Measurements from ENCODE around the gene PRKCA. TPM values are rescaled to one million over a fixed set of nuclear protein-coding genes. Genes with fewer than 3 reads are reported as not detected.
A peak's percentile ranks its signal among the peaks of the same experiment; 100 is the strongest.

Gene PRKCA
- total RNA-seq, 1 experiment from 2014 or later = 29.6 TPM

DNA sequence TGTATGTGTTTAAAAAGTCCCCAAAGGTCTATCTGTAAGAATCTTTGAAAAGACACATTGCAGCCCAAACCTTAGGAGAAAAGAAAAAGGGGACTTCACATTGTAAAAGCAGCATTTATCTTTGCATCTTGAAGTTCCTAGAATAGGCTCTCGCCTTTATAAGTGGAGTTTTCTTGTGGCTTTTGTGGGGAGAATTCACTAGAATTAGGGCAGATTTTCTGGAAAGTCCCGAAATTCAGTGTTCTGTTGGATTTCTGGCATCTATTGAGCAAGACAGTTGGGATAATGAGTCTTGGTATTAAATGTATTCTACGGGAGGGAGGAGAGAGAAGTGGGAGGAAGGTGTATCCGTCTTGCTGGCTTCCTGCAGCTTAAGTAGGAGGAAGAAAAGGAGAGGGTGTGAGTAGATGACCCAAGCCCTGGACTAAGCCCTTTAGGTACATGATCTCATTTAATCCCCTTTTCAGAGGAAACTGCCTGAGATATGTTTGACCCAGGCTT lies 62.6 kb downstream of the PRKCA start:
- Mint-ChIP-seq H3K4me3 (ENCODE audit: unreplicated experiment) (no peak overlapping the region), H3K27me3 (ENCODE audit: insufficient read depth, unreplicated experiment) (no peaks in the 10 kb centered on the region), H3K4me1 (ENCODE audit: low read depth, unreplicated experiment) (peaks cover 36% of the 10 kb centered on the region), H3K36me3 (ENCODE audit: insufficient read depth, unreplicated experiment) (peaks cover 5% of the 10 kb centered on the region), H3K9me3 (ENCODE audit: unreplicated experiment) (no peaks in the 10 kb centered on the region), H3K27ac (ENCODE audit: unreplicated experiment) (no peak overlapping the region)
- H3K4me3 ChIP-seq (ENCODE audit: low read depth, low read length) = no peak overlapping the region
- no peak for TF ChIP-seq CTCF (IDR thresholded peaks at IDR 0.05; ENCODE audit: insufficient read depth in 1 of 2, low read depth in 1 of 2, low read length in 1 of 2, severe bottlenecking in 1 of 2, unreplicated experiment in 1 of 2)
- H3K36me3 ChIP-seq (ENCODE audit: control insufficient read depth, insufficient read depth, low read length) = no peaks in the 10 kb centered on the region
- no peaks in the 10 kb centered on the region for H3K27me3 ChIP-seq (replicated peaks; ENCODE audit: control insufficient read depth, insufficient read depth, low read length)
- intact Hi-C loops (cut with micrococcal nuclease; ENCODE audit: unreplicated experiment) = no loop called here
- POLR2A ChIA-PET = no interaction called here
- CTCF ChIA-PET = no interaction called here
- no peaks in the 10 kb centered on the region for H3K9me3 ChIP-seq
- DNase-seq = no peak
- peaks cover 41% of the 10 kb centered on the region for H3K4me1 ChIP-seq
- no TSS peak for BruUV-seq (replicated peaks)

- H3K36me3 Mint-ChIP-seq (ENCODE audit: insufficient read depth, unreplicated experiment) = peaks cover 5% of the 10 kb centered on the region
- Histone ChIP-seq H3K4me3 (ENCODE audit: low read depth, low read length) (no peak overlapping the region), H3K4me1 (peaks cover 44% of the 10 kb centered on the region), H3K27me3 (replicated peaks; ENCODE audit: control insufficient read depth, insufficient read depth, low read length) (no peaks in the 10 kb centered on the region), H3K9me3 (no peaks in the 10 kb centered on the region), H3K36me3 (ENCODE audit: control insufficient read depth, insufficient read depth, low read length) (no peaks in the 10 kb centered on the region; the same call in 1 of the 2 replicates)
- peaks cover 36% of the 10 kb centered on the region for H3K4me1 Mint-ChIP-seq (ENCODE audit: low read depth, unreplicated experiment)
- TF ChIP-seq CTCF (IDR thresholded peaks at IDR 0.05; ENCODE audit: insufficient read depth in 1 of 2, low read depth in 1 of 2, low read length in 1 of 2, severe bottlenecking in 1 of 2, unreplicated experiment in 1 of 2) = no peak
- no TSS peak for BruUV-seq (replicated peaks)
- CTCF ChIA-PET = no interaction called here
- no peaks in the 10 kb centered on the region for H3K27me3 Mint-ChIP-seq (ENCODE audit: insufficient read depth, unreplicated experiment)
- DNase-seq = no peak
- POLR2A ChIA-PET = no interaction called here
- H3K4me3 Mint-ChIP-seq (ENCODE audit: unreplicated experiment) = no peak overlapping the region
- no peaks in the 10 kb centered on the region for H3K9me3 Mint-ChIP-seq (ENCODE audit: unreplicated experiment)
- peak overlapping the region; percentile 17 for H3K27ac Mint-ChIP-seq (ENCODE audit: unreplicated experiment)
- intact Hi-C loops (cut with micrococcal nuclease; ENCODE audit: unreplicated experiment) = no loop called here
Observed at GRCh38 chr17:66365903-66366302, 63.5 kb downstream of the PRKCA start.

DNA sequence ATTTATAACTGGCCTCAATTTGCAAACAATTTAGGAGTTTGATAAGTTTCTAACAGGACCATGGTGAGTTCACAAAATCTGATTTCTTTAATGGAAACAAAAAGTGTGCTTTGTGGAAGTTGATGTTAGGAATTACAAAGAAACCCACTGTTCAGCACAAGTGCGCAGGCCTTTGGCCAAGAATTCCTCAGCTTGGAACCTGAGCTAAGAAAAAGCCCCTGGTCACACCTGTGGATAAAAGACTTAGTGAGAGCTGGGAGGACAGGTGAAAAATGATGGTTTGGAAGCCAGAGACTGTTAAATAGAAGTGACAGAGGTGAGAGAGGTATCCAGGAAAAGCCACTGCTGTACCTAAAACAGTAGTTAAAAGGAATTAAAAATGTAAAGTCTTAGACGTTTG lies 64.7 kb downstream of the PRKCA start:
- H3K27me3 ChIP-seq (replicated peaks; ENCODE audit: control insufficient read depth, insufficient read depth, low read length) = no peaks in the 10 kb centered on the region
- no peaks in the 10 kb centered on the region; the same call in 1 of the 2 replicates for H3K36me3 ChIP-seq (ENCODE audit: control insufficient read depth, insufficient read depth, low read length)
- H3K9me3 Mint-ChIP-seq (ENCODE audit: unreplicated experiment) = no peaks in the 10 kb centered on the region
- peaks cover 5% of the 10 kb centered on the region for H3K36me3 Mint-ChIP-seq (ENCODE audit: insufficient read depth, unreplicated experiment)
- ChIA-PET POLR2A (no interaction called here), CTCF (no interaction called here)
- no peak for DNase-seq
- no peaks in the 10 kb centered on the region for H3K27me3 Mint-ChIP-seq (ENCODE audit: insufficient read depth, unreplicated experiment)
- no peak overlapping the region for H3K4me3 Mint-ChIP-seq (ENCODE audit: unreplicated experiment)
- TF ChIP-seq CTCF (IDR thresholded peaks at IDR 0.05; ENCODE audit: insufficient read depth in 1 of 2, low read depth in 1 of 2, low read length in 1 of 2, severe bottlenecking in 1 of 2, unreplicated experiment in 1 of 2) = no peak
- H3K4me3 ChIP-seq (ENCODE audit: low read depth, low read length) = no peak overlapping the region
- no TSS peak for BruUV-seq (replicated peaks)
- intact Hi-C loops (cut with micrococcal nuclease; ENCODE audit: unreplicated experiment) = no loop called here
- H3K9me3 ChIP-seq = no peaks in the 10 kb centered on the region
- peaks cover 44% of the 10 kb centered on the region for H3K4me1 ChIP-seq
- H3K27ac Mint-ChIP-seq (ENCODE audit: unreplicated experiment) = no peak overlapping the region
- H3K4me1 Mint-ChIP-seq (ENCODE audit: low read depth, unreplicated experiment) = peaks cover 36% of the 10 kb centered on the region

All from Caco-2 (cell line).